GM08714 (cell line): ENCODE measurements around the gene TMEM259.

Experiments
- H3K4me3 ChIP-seq: fragments of 200-500 bp; sonication (Bioruptor generic); 2 replicates; pipeline ENCODE4 v1.5.1; 2014; ENCODE audit warnings: mild to moderate bottlenecking, low read length, inconsistent platforms
- ZNF274 ChIP-seq: IDR thresholded peaks from 2 replicates; pipeline ENCODE4 v1.6.1; 2012; ENCODE audit warnings: mild to moderate bottlenecking, low read depth, low read length

The TMEM259 gene

GRCh38 chr19:1050989-1051788 lies 30.3 kb upstream of the TMEM259 start:
- H3K4me3 ChIP-seq = no peak overlapping the region
- no peak for TF ChIP-seq ZNF274

- no peak overlapping the region for H3K4me3 ChIP-seq
- TF ChIP-seq ZNF274 = no peak
These were observed 28.9 kb upstream of the TMEM259 start for GRCh38 chr19:1049800-1050199.

- no peak overlapping the region for H3K4me3 ChIP-seq
- TF ChIP-seq ZNF274 = no peak
These were observed 28.2 kb upstream of the TMEM259 start for GRCh38 chr19:1049106-1049505.

- no peak overlapping the region for H3K4me3 ChIP-seq
- no peak for TF ChIP-seq ZNF274
These were observed 26.8 kb upstream of the TMEM259 start for GRCh38 chr19:1047696-1048147.

- TF ChIP-seq ZNF274 = no peak
- no peak overlapping the region for H3K4me3 ChIP-seq
These were observed 26.1 kb upstream of the TMEM259 start for GRCh38 chr19:1046836-1047695.

- H3K4me3 ChIP-seq = no peak overlapping the region
- TF ChIP-seq ZNF274 = no peak
These were observed 25.2 kb upstream of the TMEM259 start for GRCh38 chr19:1046117-1046626.

GRCh38 chr19:1045247-1045603 lies 24.3 kb upstream of the TMEM259 start:
- TF ChIP-seq ZNF274 = no peak
- H3K4me3 ChIP-seq = no peak overlapping the region

GRCh38 chr19:1042689-1043511 lies 22.0 kb upstream of the TMEM259 start:
- H3K4me3 ChIP-seq = no peak overlapping the region
- no peak for TF ChIP-seq ZNF274

GRCh38 chr19:1041835-1042685 lies 21.1 kb upstream of the TMEM259 start:
- H3K4me3 ChIP-seq = no peak overlapping the region
- TF ChIP-seq ZNF274 = no peak

- TF ChIP-seq ZNF274 = no peak
- H3K4me3 ChIP-seq = peak overlapping the region; percentile 17; the same call in 1 of the 2 replicates
These were observed 20.4 kb upstream of the TMEM259 start for GRCh38 chr19:1041272-1041834.

- H3K4me3 ChIP-seq = peak overlapping the region; percentile 71
- no peak for TF ChIP-seq ZNF274
These were observed 19.8 kb upstream of the TMEM259 start for GRCh38 chr19:1040476-1041271.
